Prostate gland (tissue), 2 donors: ENCODE data around the gene HIF1A.

ENCODE experiments used
- POLR2A ChIP-seq: fragments of 450-650 bp; IDR thresholded peaks from one replicate; pipeline ENCODE4 v1.6.1; 2016; ENCODE audit warnings: antibody characterized with exemption, mild to moderate bottlenecking
- POLR2AphosphoS5 ChIP-seq: sonication (generic); formaldehyde crosslinking; IDR thresholded peaks from one replicate; pipeline ENCODE4 v1.6.1; 2017; ENCODE audit warnings: antibody characterized with exemption
- TF ChIP-seq, protein P1 (sequence below), 4 experiments: fragments of 200-600 bp in 2 of 4; fragments of 450-650 bp in 2 of 4; sonication (generic) in 2 of 4; IDR thresholded peaks; 1 replicate in 3 of 4; 2 replicates in 1 of 4; pipeline ENCODE4 v1.5.1; 2016 to 2019; ENCODE audit warnings: antibody characterized with exemption in 4 of 4, mild to moderate bottlenecking in 2 of 4, moderate library complexity in 2 of 4

- TF ChIP-seq, protein P1, sequence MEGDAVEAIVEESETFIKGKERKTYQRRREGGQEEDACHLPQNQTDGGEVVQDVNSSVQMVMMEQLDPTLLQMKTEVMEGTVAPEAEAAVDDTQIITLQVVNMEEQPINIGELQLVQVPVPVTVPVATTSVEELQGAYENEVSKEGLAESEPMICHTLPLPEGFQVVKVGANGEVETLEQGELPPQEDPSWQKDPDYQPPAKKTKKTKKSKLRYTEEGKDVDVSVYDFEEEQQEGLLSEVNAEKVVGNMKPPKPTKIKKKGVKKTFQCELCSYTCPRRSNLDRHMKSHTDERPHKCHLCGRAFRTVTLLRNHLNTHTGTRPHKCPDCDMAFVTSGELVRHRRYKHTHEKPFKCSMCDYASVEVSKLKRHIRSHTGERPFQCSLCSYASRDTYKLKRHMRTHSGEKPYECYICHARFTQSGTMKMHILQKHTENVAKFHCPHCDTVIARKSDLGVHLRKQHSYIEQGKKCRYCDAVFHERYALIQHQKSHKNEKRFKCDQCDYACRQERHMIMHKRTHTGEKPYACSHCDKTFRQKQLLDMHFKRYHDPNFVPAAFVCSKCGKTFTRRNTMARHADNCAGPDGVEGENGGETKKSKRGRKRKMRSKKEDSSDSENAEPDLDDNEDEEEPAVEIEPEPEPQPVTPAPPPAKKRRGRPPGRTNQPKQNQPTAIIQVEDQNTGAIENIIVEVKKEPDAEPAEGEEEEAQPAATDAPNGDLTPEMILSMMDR (IDR thresholded peaks at IDR 0.05), result no peak
- TF ChIP-seq POLR2A (no peak), POLR2AphosphoS5 (no peak)
Observed at GRCh38 chr14:61747342-61747741, 52.0 kb downstream of the HIF1A start.
